ENCODE results near the gene ZNF280D.

The ZNF280D gene

DNA sequence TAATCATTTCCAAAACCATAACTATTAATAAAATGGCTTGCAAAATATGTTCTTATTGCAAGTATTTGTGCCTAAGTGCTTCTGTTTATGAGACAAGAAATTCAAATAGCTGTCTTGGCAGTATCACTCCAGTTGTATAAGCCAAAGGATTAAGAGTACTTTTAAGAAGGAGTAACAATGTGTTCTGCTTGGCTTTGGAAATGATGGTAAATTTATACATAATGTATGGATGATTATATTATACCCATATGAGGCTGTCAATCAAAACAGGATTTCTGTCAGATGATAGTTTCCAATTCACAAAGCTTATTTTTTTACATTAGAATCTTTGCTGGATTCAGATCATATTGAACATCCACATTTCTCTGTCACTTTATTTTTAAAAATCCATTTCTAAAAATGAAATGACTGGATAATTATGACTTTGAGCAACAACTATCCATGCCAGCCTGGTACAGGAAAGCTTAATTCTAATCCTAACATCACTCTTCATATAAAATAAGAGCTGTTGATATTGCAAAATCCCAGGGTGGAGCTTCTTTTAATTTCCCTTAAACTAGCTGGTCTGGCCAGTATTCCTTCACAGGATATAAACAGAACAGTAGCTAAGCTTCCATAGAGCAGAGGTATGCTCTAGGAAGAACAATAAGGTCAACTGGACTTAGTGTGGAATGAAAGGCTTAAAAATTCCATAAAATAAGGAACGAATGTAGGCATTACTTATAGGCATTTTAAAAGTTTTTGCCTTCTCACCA is 30.0 kb upstream of the ZNF280D start:
- H3K4me2 ChIP-seq (ENCODE audit: low read length) = no peak overlapping the region
- H3K9ac ChIP-seq (ENCODE audit: low read length) = no peak overlapping the region
- no peak overlapping the region for H3K4me3 ChIP-seq (ENCODE audit: low read length)
- no peaks in the 10 kb centered on the region; the same call in 1 of the 2 replicates for H3K27me3 ChIP-seq (ENCODE audit: low read depth, low read length)
- TF ChIP-seq, protein P1, sequence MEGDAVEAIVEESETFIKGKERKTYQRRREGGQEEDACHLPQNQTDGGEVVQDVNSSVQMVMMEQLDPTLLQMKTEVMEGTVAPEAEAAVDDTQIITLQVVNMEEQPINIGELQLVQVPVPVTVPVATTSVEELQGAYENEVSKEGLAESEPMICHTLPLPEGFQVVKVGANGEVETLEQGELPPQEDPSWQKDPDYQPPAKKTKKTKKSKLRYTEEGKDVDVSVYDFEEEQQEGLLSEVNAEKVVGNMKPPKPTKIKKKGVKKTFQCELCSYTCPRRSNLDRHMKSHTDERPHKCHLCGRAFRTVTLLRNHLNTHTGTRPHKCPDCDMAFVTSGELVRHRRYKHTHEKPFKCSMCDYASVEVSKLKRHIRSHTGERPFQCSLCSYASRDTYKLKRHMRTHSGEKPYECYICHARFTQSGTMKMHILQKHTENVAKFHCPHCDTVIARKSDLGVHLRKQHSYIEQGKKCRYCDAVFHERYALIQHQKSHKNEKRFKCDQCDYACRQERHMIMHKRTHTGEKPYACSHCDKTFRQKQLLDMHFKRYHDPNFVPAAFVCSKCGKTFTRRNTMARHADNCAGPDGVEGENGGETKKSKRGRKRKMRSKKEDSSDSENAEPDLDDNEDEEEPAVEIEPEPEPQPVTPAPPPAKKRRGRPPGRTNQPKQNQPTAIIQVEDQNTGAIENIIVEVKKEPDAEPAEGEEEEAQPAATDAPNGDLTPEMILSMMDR (IDR thresholded peaks at IDR 0.05; ENCODE audit: low read depth, low read length) = no peak
- TF ChIP-seq EZH2phosphoT487 (IDR thresholded peaks at IDR 0.05; ENCODE audit: low read depth) = no peak
- H3K27ac ChIP-seq (ENCODE audit: low read length) = no peak overlapping the region
- no peaks in the 10 kb centered on the region for H3K4me1 ChIP-seq (ENCODE audit: low read length)
- H3K9me3 ChIP-seq (ENCODE audit: insufficient read depth, low read length) = no peaks in the 10 kb centered on the region
- no peaks in the 10 kb centered on the region for H3K79me2 ChIP-seq (ENCODE audit: low read length)
- no peak overlapping the region for H2AFZ ChIP-seq (ENCODE audit: low read depth, low read length)
- no peaks in the 10 kb centered on the region for H3K36me3 ChIP-seq (replicated peaks; ENCODE audit: low read depth, low read length)
- H4K20me1 ChIP-seq (ENCODE audit: insufficient read depth, low read length) = no peaks in the 10 kb centered on the region

DNA sequence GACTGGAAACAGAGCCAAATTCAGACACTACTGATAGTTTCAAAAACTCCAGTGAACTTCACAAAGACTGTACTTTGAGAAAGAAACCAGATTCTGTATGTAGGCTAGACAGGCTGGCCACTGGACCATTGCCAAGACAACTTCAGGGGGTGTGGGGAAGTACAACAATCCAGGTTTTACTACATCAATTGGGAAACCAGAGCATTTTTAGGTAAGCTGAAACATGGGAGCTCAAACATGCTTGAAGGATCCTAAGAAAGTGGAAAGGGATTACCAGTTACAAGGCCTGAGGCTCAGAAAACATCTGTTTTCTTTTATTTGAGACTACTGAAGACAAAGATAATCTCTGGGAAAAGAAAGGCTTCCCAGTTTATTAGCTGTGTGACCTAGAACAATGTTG is 26.9 kb upstream of the ZNF280D start:
- H3K4me2 ChIP-seq (ENCODE audit: low read length) = no peak overlapping the region
- H3K4me3 ChIP-seq (ENCODE audit: low read length) = no peak overlapping the region
- no peak overlapping the region for H2AFZ ChIP-seq (ENCODE audit: low read depth, low read length)
- no peak overlapping the region for H3K27ac ChIP-seq (ENCODE audit: low read length)
- no peaks in the 10 kb centered on the region for H3K9me3 ChIP-seq (ENCODE audit: insufficient read depth, low read length)
- no peaks in the 10 kb centered on the region for H3K27me3 ChIP-seq (ENCODE audit: low read depth, low read length)
- TF ChIP-seq EZH2phosphoT487 (IDR thresholded peaks at IDR 0.05; ENCODE audit: low read depth) = no peak
- TF ChIP-seq, protein P1 (IDR thresholded peaks at IDR 0.05; ENCODE audit: low read depth, low read length) = no peak
- H3K79me2 ChIP-seq (ENCODE audit: low read length) = no peaks in the 10 kb centered on the region
- H3K4me1 ChIP-seq (ENCODE audit: low read length) = peaks cover 5% of the 10 kb centered on the region
- H3K9ac ChIP-seq (ENCODE audit: low read length) = no peak overlapping the region
- H4K20me1 ChIP-seq (ENCODE audit: insufficient read depth, low read length) = no peaks in the 10 kb centered on the region
- H3K36me3 ChIP-seq (replicated peaks; ENCODE audit: low read depth, low read length) = no peaks in the 10 kb centered on the region

DNA sequence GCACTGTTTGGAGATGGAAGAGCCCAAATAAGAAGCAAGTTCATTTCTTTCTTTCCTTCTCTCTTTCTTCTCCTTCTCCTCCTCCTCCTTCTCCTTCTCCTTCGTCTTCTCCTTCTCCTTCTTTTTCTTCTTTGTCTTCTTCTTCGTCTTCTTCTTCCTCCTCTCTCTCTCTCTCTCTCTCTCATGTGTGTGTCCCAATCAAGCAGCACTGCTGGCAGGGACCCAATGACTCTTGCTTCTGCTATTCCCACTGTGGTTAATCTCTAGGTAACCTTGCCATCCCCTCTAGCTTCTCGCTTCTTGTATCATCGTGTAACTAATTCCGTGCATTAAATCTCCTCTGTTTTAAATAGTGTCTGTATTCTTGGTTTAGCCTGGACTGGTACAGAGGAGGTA is 26.1 kb upstream of the ZNF280D start:
- H3K27ac ChIP-seq (ENCODE audit: low read length) = no peak overlapping the region
- no peak for TF ChIP-seq EZH2phosphoT487 (IDR thresholded peaks at IDR 0.05; ENCODE audit: low read depth)
- TF ChIP-seq, protein P1 (IDR thresholded peaks at IDR 0.05; ENCODE audit: low read depth, low read length) = no peak

DNA sequence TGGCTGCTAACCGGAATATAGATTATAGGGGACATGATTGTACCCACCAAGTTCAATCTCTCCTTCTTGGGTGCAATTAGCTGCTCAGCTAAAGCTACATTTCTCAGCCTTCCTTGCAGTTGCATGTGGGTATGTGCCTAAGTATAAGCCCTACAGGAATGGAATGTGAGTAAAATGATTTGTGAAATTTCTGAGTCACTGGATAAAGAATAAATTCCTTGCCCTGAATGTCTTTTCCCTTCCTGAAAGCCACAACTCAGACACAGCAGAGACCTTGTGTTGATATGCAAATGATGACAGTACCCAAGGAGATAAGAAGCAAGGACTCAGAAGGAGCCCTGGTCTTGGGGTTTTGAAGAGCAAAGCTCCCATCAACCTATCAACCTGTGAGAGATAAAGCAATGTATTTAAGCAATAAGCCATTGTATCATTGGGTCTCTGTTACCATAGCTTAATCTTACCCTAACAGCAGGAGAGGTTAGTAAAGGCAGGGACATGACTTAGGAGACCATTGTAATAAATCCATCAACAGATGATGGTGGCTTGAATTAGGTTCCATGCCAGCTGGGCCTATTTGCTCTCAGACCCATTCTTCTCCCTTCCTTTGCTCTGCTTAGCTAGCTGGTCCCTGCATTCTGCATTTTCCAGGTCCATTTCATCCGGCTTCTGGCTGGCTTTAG is 25.6 kb upstream of the ZNF280D start:
- H3K27me3 ChIP-seq (ENCODE audit: low read depth, low read length) = no peaks in the 10 kb centered on the region
- TF ChIP-seq EZH2phosphoT487 (IDR thresholded peaks at IDR 0.05; ENCODE audit: low read depth) = no peak
- TF ChIP-seq, protein P1 (IDR thresholded peaks at IDR 0.05; ENCODE audit: low read depth, low read length) = no peak
- H3K36me3 ChIP-seq (replicated peaks; ENCODE audit: low read depth, low read length) = no peaks in the 10 kb centered on the region
- no peak overlapping the region for H2AFZ ChIP-seq (ENCODE audit: low read depth, low read length)
- no peak overlapping the region for H3K27ac ChIP-seq (ENCODE audit: low read length)
- no peak overlapping the region for H3K9ac ChIP-seq (ENCODE audit: low read length)
- no peaks in the 10 kb centered on the region for H4K20me1 ChIP-seq (ENCODE audit: insufficient read depth, low read length)
- H3K4me2 ChIP-seq (ENCODE audit: low read length) = no peak overlapping the region
- peaks cover 5% of the 10 kb centered on the region for H3K4me1 ChIP-seq (ENCODE audit: low read length)
- H3K9me3 ChIP-seq (ENCODE audit: insufficient read depth, low read length) = no peaks in the 10 kb centered on the region
- no peaks in the 10 kb centered on the region for H3K79me2 ChIP-seq (ENCODE audit: low read length)
- H3K4me3 ChIP-seq (ENCODE audit: low read length) = no peak overlapping the region

More for the DNA sequence above, 26.1 kb upstream of the ZNF280D start:
- Histone ChIP-seq H3K4me2 (ENCODE audit: low read length) (no peak overlapping the region), H4K20me1 (ENCODE audit: insufficient read depth, low read length) (no peaks in the 10 kb centered on the region), H3K9me3 (ENCODE audit: insufficient read depth, low read length) (no peaks in the 10 kb centered on the region), H3K4me1 (ENCODE audit: low read length) (peaks cover 5% of the 10 kb centered on the region), H3K79me2 (ENCODE audit: low read length) (no peaks in the 10 kb centered on the region), H3K9ac (ENCODE audit: low read length) (no peak overlapping the region), H3K4me3 (ENCODE audit: low read length) (no peak overlapping the region), H2AFZ (ENCODE audit: low read depth, low read length) (no peak overlapping the region), H3K27me3 (ENCODE audit: low read depth, low read length) (no peaks in the 10 kb centered on the region), H3K36me3 (replicated peaks; ENCODE audit: low read depth, low read length) (no peaks in the 10 kb centered on the region)

All from OCI-LY3 (cell line).